ENCODE results near the gene STRA6. TPM values are rescaled to one million over a fixed set of nuclear protein-coding genes. Genes with fewer than 3 reads are reported as not detected.

Gene STRA6
- total RNA-seq, 1 donor from 2014 or later: not detected

- Histone ChIP-seq H3K4me3 (no peak overlapping the region), H3K9me3 (no peaks in the 10 kb centered on the region), H3K27me3 (no peaks in the 10 kb centered on the region), H3K36me3 (no peaks in the 10 kb centered on the region), H3K27ac (no peak overlapping the region), H3K4me1 (peaks cover 8% of the 10 kb centered on the region)
- no peak for TF ChIP-seq CTCF (IDR thresholded peaks at IDR 0.05)
- ATAC-seq (no peak), DNase-seq (no peak)
- intact Hi-C loops (cut with DNase I): no loop called here
These were observed 1.4 kb upstream of the STRA6 start for GRCh38 chr15:74203914-74204431.

- no peak for ATAC-seq
- H3K4me1 ChIP-seq: peaks cover 8% of the 10 kb centered on the region
- no peaks in the 10 kb centered on the region for H3K36me3 ChIP-seq
- no peak overlapping the region for H3K4me3 ChIP-seq
- no peak for TF ChIP-seq CTCF (IDR thresholded peaks at IDR 0.05)
- DNase-seq: no peak
- H3K27me3 ChIP-seq: no peaks in the 10 kb centered on the region
- intact Hi-C loops (cut with DNase I): no loop called here
- no peak overlapping the region for H3K27ac ChIP-seq
- no peaks in the 10 kb centered on the region for H3K9me3 ChIP-seq
These were observed 722 bp downstream of the STRA6 start for GRCh38 chr15:74201710-74202420.

- Histone ChIP-seq H3K36me3 (no peaks in the 10 kb centered on the region), H3K27ac (no peak overlapping the region), H3K9me3 (no peaks in the 10 kb centered on the region), H3K4me3 (no peak overlapping the region), H3K27me3 (no peaks in the 10 kb centered on the region), H3K4me1 (peaks cover 16% of the 10 kb centered on the region)
- ATAC-seq (no peak), DNase-seq (no peak)
- intact Hi-C loops (cut with DNase I): no loop called here
- no peak for TF ChIP-seq CTCF (IDR thresholded peaks at IDR 0.05)
These were observed 1.6 kb downstream of the STRA6 start for GRCh38 chr15:74200871-74201419.

- H3K27me3 ChIP-seq: no peaks in the 10 kb centered on the region
- no peaks in the 10 kb centered on the region for H3K9me3 ChIP-seq
- intact Hi-C loops (cut with DNase I): no loop called here
- DNase-seq (no peak), ATAC-seq (peak; percentile 14)
- H3K27ac ChIP-seq: no peak overlapping the region
- H3K4me1 ChIP-seq: peaks cover 21% of the 10 kb centered on the region
- TF ChIP-seq CTCF (IDR thresholded peaks at IDR 0.05): no peak
- no peak overlapping the region for H3K4me3 ChIP-seq
- no peaks in the 10 kb centered on the region for H3K36me3 ChIP-seq
These were observed 2.2 kb downstream of the STRA6 start for GRCh38 chr15:74200412-74200815.

- H3K27me3 ChIP-seq: no peaks in the 10 kb centered on the region
- H3K36me3 ChIP-seq: no peaks in the 10 kb centered on the region
- H3K4me3 ChIP-seq: no peak overlapping the region
- intact Hi-C loops (cut with DNase I): no loop called here
- H3K9me3 ChIP-seq: no peaks in the 10 kb centered on the region
- no peak overlapping the region for H3K27ac ChIP-seq
- no peak for ATAC-seq
- peaks cover 21% of the 10 kb centered on the region for H3K4me1 ChIP-seq
- no peak for DNase-seq
- TF ChIP-seq CTCF (IDR thresholded peaks at IDR 0.05): no peak
These were observed 3.3 kb downstream of the STRA6 start for GRCh38 chr15:74199297-74199652.
